HepG2 (cell line): ENCODE results near the gene CAPN12. TPM values are rescaled to one million over a fixed set of nuclear protein-coding genes. Genes with fewer than 3 reads are reported as not detected.

ENCODE experiments used
- AGO1 ChIP-seq: fragments of 200-400 bp; formaldehyde crosslinking; IDR thresholded peaks from 2 replicates; pipeline ENCODE4 v1.6.1; 2017; ENCODE audit warnings: mild to moderate bottlenecking, low read depth, low read length, moderate library complexity; ENCODE audit not compliant: poor library complexity, severe bottlenecking
- AKAP8 ChIP-seq: sonication (generic); formaldehyde crosslinking; IDR thresholded peaks from 2 replicates; pipeline ENCODE4 v1.5.1; 2020; ENCODE audit warnings: mild to moderate bottlenecking, missing genetic modification reagents
- GLI4 ChIP-seq: sonication (generic); formaldehyde crosslinking; IDR thresholded peaks from 2 replicates; pipeline ENCODE4 v1.5.1; 2020; ENCODE audit warnings: missing genetic modification reagents, mild to moderate bottlenecking, moderate library complexity, borderline replicate concordance
- HMG20A ChIP-seq: IDR thresholded peaks from 2 replicates; pipeline ENCODE4 v1.6.1; 2016; ENCODE audit warnings: borderline replicate concordance
- HNRNPL ChIP-seq: fragments of 200-400 bp; formaldehyde crosslinking; IDR thresholded peaks from 2 replicates; pipeline ENCODE4 v1.6.1; 2017; ENCODE audit warnings: mild to moderate bottlenecking, low read depth, low read length
- HNRNPUL1 ChIP-seq: fragments of 200-400 bp; formaldehyde crosslinking; IDR thresholded peaks from 2 replicates; pipeline ENCODE4 v1.6.1; 2017; ENCODE audit warnings: low read depth, mild to moderate bottlenecking, low read length, moderate library complexity
- KLF13 ChIP-seq: sonication (generic); formaldehyde crosslinking; IDR thresholded peaks from 2 replicates; pipeline ENCODE4 v1.4.0; 2020; ENCODE audit warnings: mild to moderate bottlenecking, missing genetic modification reagents
- MLLT10 ChIP-seq: sonication (generic); formaldehyde crosslinking; IDR thresholded peaks from 2 replicates; pipeline ENCODE4 v1.4.0; 2020; ENCODE audit warnings: missing genetic modification reagents
- NCOA1 ChIP-seq: sonication (generic); formaldehyde crosslinking; IDR thresholded peaks from 2 replicates; pipeline ENCODE4 v1.9.0; 2021; ENCODE audit warnings: missing genetic modification reagents
- NFYB ChIP-seq: sonication (generic); formaldehyde crosslinking; IDR thresholded peaks from 2 replicates; pipeline ENCODE4 v1.4.0; 2020; ENCODE audit warnings: missing genetic modification reagents
- TOE1 ChIP-seq: sonication (generic); formaldehyde crosslinking; IDR thresholded peaks from 2 replicates; pipeline ENCODE4 v1.4.0; 2020; ENCODE audit warnings: mild to moderate bottlenecking, missing genetic modification reagents
- XRCC5 ChIP-seq: fragments of 200-400 bp; formaldehyde crosslinking; optimal IDR thresholded peaks from 2 replicates; pipeline ENCODE3; 2017; ENCODE audit warnings: mild to moderate bottlenecking, low read length
- ZBTB1 ChIP-seq: sonication (generic); formaldehyde crosslinking; IDR thresholded peaks from 2 replicates; pipeline ENCODE4 v1.4.0; 2020; ENCODE audit warnings: missing genetic modification reagents, borderline replicate concordance
- ZNF780A ChIP-seq: sonication (generic); formaldehyde crosslinking; IDR thresholded peaks from 2 replicates; pipeline ENCODE4 v1.8.0; 2022; ENCODE audit warnings: mild to moderate bottlenecking, missing genetic modification reagents, moderate library complexity
- ZNF878 ChIP-seq: sonication (generic); formaldehyde crosslinking; IDR thresholded peaks from 2 replicates; pipeline ENCODE4 v1.8.1; 2023; ENCODE audit warnings: mild to moderate bottlenecking, missing genetic modification reagents, moderate library complexity
- polyA plus RNA-seq, 8 experiments: library from polyadenylated mRNA; depleted of rRNA in 3 of 8; stranded (reverse) in 7 of 8; unstranded in 1 of 8; fragments of >200 nt; fragmentation: Illumina TruSeq in 4 of 8; extraction: Trizol in 4 of 8; gene quantifications; 2 replicates each; pipeline versions ENCODE4 v1.2.1 to v1.2.3, GENCODE V29; 2011 to 2016; ENCODE audit warnings: low read depth in 4 of 8, missing spikeins in 1 of 8, mixed read lengths in 1 of 8; ENCODE audit not compliant: insufficient read depth in 1 of 8
- total RNA-seq, 5 experiments: library from RNA; depleted of rRNA; stranded (reverse); fragments of >200 nt; fragmentation: Illumina TruSeq; extraction: Trizol; gene quantifications; 2 replicates each; pipeline ENCODE4 v1.2.3, GENCODE V29; 2016; ENCODE audit warnings: low read depth in 1 of 5
- TF ChIP-seq, protein P1 (sequence below): sonication (generic); formaldehyde crosslinking; IDR thresholded peaks from 2 replicates; pipeline ENCODE4 v1.5.0; 2020; ENCODE audit warnings: missing genetic modification reagents
- TF ChIP-seq, protein P2 (sequence below): sonication (generic); formaldehyde crosslinking; IDR thresholded peaks from 2 replicates; pipeline ENCODE4 v1.5.0; 2020; ENCODE audit warnings: mild to moderate bottlenecking, missing genetic modification reagents, moderate library complexity
- TF ChIP-seq, protein P3 (sequence below): IDR thresholded peaks from 2 replicates; pipeline ENCODE4 v1.6.1; 2016; ENCODE audit warnings: control low read depth
- TF ChIP-seq, protein P4 (sequence below): sonication (generic); formaldehyde crosslinking; IDR thresholded peaks from 2 replicates; pipeline ENCODE4 v1.5.0; 2020; ENCODE audit warnings: missing genetic modification reagents, mild to moderate bottlenecking, borderline replicate concordance
- TF ChIP-seq, protein P5 (sequence below): sonication (generic); formaldehyde crosslinking; IDR thresholded peaks from 2 replicates; pipeline ENCODE4 v1.4.0; 2020; ENCODE audit warnings: mild to moderate bottlenecking, missing genetic modification reagents, borderline replicate concordance
- TF ChIP-seq, protein P6 (sequence below): sonication (generic); formaldehyde crosslinking; IDR thresholded peaks from 2 replicates; pipeline ENCODE4 v1.8.1; 2023; ENCODE audit warnings: mild to moderate bottlenecking, missing genetic modification reagents
- TF ChIP-seq, protein P7 (sequence below): IDR thresholded peaks from 2 replicates; pipeline ENCODE4 v1.6.1; 2016; ENCODE audit warnings: missing compliant biosample characterization, missing genetic modification reagents, borderline replicate concordance

The CAPN12 gene
- total and polyA plus RNA-seq, 2 of the 13 experiments (the other 11 are each of a cell fraction or from before 2014, with no cell fraction given), result 1.6 to 13.6 TPM

DNA sequence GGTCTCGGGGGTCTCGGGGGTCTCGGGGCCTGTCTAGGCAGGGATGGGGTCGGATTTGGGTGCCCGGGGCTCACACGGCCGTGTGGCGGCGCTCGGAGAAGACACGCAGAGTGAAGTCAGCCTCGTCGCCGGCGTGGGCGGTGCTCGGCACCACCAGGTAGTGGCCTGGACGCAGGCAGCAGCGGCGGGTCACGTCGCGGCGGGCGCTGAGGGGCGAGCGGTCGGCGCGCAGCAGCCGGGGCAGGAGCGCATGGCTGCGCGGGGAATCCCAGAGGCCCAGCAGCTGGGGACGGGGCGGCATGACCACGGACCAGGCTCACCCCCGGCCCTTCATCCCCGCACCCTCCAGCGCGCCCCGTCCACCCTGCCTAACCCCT, 8.2 kb downstream of the CAPN12 start (continued):
- TF ChIP-seq HNRNPUL1, result no peak
- no peak for TF ChIP-seq GLI4
- TF ChIP-seq, protein P1, sequence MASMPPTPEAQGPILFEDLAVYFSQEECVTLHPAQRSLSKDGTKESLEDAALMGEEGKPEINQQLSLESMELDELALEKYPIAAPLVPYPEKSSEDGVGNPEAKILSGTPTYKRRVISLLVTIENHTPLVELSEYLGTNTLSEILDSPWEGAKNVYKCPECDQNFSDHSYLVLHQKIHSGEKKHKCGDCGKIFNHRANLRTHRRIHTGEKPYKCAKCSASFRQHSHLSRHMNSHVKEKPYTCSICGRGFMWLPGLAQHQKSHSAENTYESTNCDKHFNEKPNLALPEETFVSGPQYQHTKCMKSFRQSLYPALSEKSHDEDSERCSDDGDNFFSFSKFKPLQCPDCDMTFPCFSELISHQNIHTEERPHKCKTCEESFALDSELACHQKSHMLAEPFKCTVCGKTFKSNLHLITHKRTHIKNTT, result no peak
- TF ChIP-seq, protein P2, sequence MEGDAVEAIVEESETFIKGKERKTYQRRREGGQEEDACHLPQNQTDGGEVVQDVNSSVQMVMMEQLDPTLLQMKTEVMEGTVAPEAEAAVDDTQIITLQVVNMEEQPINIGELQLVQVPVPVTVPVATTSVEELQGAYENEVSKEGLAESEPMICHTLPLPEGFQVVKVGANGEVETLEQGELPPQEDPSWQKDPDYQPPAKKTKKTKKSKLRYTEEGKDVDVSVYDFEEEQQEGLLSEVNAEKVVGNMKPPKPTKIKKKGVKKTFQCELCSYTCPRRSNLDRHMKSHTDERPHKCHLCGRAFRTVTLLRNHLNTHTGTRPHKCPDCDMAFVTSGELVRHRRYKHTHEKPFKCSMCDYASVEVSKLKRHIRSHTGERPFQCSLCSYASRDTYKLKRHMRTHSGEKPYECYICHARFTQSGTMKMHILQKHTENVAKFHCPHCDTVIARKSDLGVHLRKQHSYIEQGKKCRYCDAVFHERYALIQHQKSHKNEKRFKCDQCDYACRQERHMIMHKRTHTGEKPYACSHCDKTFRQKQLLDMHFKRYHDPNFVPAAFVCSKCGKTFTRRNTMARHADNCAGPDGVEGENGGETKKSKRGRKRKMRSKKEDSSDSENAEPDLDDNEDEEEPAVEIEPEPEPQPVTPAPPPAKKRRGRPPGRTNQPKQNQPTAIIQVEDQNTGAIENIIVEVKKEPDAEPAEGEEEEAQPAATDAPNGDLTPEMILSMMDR (CRISPR knock-in tag), result no peak
- no peak for TF ChIP-seq NCOA1 (CRISPR knock-in tag)
- TF ChIP-seq AKAP8 (CRISPR knock-in tag), result no peak
- TF ChIP-seq MLLT10 (CRISPR knock-in tag), result no peak
- TF ChIP-seq, protein P3, sequence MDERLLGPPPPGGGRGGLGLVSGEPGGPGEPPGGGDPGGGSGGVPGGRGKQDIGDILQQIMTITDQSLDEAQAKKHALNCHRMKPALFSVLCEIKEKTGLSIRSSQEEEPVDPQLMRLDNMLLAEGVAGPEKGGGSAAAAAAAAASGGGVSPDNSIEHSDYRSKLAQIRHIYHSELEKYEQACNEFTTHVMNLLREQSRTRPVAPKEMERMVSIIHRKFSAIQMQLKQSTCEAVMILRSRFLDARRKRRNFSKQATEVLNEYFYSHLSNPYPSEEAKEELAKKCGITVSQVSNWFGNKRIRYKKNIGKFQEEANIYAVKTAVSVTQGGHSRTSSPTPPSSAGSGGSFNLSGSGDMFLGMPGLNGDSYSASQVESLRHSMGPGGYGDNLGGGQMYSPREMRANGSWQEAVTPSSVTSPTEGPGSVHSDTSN (CRISPR knock-in tag), result no peak
- TF ChIP-seq, protein P4, sequence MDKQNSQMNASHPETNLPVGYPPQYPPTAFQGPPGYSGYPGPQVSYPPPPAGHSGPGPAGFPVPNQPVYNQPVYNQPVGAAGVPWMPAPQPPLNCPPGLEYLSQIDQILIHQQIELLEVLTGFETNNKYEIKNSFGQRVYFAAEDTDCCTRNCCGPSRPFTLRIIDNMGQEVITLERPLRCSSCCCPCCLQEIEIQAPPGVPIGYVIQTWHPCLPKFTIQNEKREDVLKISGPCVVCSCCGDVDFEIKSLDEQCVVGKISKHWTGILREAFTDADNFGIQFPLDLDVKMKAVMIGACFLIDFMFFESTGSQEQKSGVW, result no peak
- TF ChIP-seq ZBTB1 (CRISPR knock-in tag), result no peak
- TF ChIP-seq XRCC5, result no peak
- no peak for TF ChIP-seq ZNF878 (CRISPR knock-in tag)
- no peak for TF ChIP-seq AGO1
- TF ChIP-seq HNRNPL, result no peak
- TF ChIP-seq, protein P5, sequence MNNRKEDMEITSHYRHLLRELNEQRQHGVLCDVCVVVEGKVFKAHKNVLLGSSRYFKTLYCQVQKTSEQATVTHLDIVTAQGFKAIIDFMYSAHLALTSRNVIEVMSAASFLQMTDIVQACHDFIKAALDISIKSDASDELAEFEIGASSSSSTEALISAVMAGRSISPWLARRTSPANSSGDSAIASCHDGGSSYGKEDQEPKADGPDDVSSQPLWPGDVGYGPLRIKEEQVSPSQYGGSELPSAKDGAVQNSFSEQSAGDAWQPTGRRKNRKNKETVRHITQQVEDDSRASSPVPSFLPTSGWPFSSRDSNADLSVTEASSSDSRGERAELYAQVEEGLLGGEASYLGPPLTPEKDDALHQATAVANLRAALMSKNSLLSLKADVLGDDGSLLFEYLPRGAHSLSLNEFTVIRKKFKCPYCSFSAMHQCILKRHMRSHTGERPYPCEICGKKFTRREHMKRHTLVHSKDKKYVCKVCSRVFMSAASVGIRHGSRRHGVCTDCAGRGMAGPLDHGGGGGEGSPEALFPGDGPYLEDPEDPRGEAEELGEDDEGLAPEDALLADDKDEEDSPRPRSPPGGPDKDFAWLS (CRISPR knock-in tag), result no peak
- no peak for TF ChIP-seq ZNF780A (CRISPR knock-in tag)
- TF ChIP-seq, protein P6, sequence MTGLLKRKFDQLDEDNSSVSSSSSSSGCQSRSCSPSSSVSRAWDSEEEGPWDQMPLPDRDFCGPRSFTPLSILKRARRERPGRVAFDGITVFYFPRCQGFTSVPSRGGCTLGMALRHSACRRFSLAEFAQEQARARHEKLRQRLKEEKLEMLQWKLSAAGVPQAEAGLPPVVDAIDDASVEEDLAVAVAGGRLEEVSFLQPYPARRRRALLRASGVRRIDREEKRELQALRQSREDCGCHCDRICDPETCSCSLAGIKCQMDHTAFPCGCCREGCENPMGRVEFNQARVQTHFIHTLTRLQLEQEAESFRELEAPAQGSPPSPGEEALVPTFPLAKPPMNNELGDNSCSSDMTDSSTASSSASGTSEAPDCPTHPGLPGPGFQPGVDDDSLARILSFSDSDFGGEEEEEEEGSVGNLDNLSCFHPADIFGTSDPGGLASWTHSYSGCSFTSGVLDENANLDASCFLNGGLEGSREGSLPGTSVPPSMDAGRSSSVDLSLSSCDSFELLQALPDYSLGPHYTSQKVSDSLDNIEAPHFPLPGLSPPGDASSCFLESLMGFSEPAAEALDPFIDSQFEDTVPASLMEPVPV (CRISPR knock-in tag), result 0 out of 2 replicates have a peak, but pooled peaks have one; percentile 23
- no peak for TF ChIP-seq KLF13
- no peak for TF ChIP-seq TOE1
- TF ChIP-seq, protein P7, sequence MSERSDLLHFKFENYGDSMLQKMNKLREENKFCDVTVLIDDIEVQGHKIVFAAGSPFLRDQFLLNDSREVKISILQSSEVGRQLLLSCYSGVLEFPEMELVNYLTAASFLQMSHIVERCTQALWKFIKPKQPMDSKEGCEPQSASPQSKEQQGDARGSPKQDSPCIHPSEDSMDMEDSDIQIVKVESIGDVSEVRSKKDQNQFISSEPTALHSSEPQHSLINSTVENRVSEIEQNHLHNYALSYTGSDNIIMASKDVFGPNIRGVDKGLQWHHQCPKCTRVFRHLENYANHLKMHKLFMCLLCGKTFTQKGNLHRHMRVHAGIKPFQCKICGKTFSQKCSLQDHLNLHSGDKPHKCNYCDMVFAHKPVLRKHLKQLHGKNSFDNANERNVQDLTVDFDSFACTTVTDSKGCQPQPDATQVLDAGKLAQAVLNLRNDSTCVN (CRISPR knock-in tag), result no peak
- TF ChIP-seq HMG20A, result no peak
- no peak for TF ChIP-seq NFYB (CRISPR knock-in tag)
